NCI-H2081 (cell line): Measurements from ENCODE around the gene AATF.

Experiments
- DNase-seq, 2 experiments: peaks; one replicate each; lab custom pipeline; 2025; lab: John Stamatoyannopoulos, UW

The AATF gene

GRCh38 chr17:36941265-36942010 lies 7.3 kb upstream of the AATF start:
- DNase-seq: no peak

GRCh38 chr17:36942019-36942599 lies 6.6 kb upstream of the AATF start:
- DNase-seq: no peak

- DNase-seq: no peak
Measured at GRCh38 chr17:36942631-36943125, 6.1 kb upstream of the AATF start.

- peak in 1 of 2 experiments; percentile 22 for DNase-seq
Measured at GRCh38 chr17:36943250-36944191, 5.2 kb upstream of the AATF start.

GRCh38 chr17:36944553-36944952 lies 4.2 kb upstream of the AATF start:
- no peak for DNase-seq

GRCh38 chr17:36945140-36945539 lies 3.6 kb upstream of the AATF start:
- no peak for DNase-seq

GRCh38 chr17:36945959-36946725 lies 2.6 kb upstream of the AATF start:
- DNase-seq: no peak

- DNase-seq: no peak
Measured at GRCh38 chr17:36946726-36947091, 2.0 kb upstream of the AATF start.

- DNase-seq: no peak
Measured at GRCh38 chr17:36947922-36948716, 635 bp upstream of the AATF start.

GRCh38 chr17:36949461-36949927 lies 740 bp downstream of the AATF start:
- DNase-seq: no peak

- no peak for DNase-seq
Measured at GRCh38 chr17:36950027-36950426, 1.3 kb downstream of the AATF start.

- no peak for DNase-seq
Measured at GRCh38 chr17:36951084-36951789, 2.5 kb downstream of the AATF start.

- DNase-seq: no peak
Measured at GRCh38 chr17:36971508-36971907, 22.8 kb downstream of the AATF start.

- DNase-seq: no peak
Measured at GRCh38 chr17:36972186-36972700, 23.5 kb downstream of the AATF start.

GRCh38 chr17:36972905-36973304 lies 24.2 kb downstream of the AATF start:
- DNase-seq: no peak

GRCh38 chr17:36975922-36976515 lies 27.3 kb downstream of the AATF start:
- DNase-seq: no peak

- DNase-seq: no peak
Measured at GRCh38 chr17:36977066-36977465, 28.3 kb downstream of the AATF start.

GRCh38 chr17:36977568-36977967 lies 28.8 kb downstream of the AATF start:
- no peak for DNase-seq

- no peak for DNase-seq
Measured at GRCh38 chr17:36978810-36979564, 30.2 kb downstream of the AATF start.
